ENCODE results near the gene ASZ1. TPM values are rescaled to one million over a fixed set of nuclear protein-coding genes. Genes with fewer than 3 reads are reported as not detected.

ASZ1 gene
- total RNA-seq, 2 experiments from 2014 or later: not detected

DNA sequence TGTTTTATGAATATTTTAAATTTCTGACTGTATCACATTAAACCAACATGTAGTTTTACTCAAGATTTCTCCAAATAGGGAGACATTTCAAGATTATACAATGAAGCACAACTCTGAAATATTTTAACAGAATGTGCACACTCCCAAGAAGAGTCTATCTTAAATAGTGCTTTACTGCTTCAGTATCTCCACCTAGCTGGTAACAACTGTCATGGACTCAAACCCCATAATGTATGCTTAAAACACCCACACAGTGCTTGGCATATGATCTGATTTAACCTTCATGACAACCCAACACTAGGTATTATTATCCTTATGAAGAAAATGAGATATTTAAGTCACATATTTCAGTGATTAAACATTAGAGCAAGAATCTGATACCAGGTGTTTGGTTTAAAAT is 45.9 kb downstream of the ASZ1 start:
- Histone ChIP-seq H3K4me3 (ENCODE audit: low read depth, low read length, poor library complexity, severe bottlenecking) (no peak overlapping the region), H3K4me1 (ENCODE audit: insufficient read depth, low read length, poor library complexity, severe bottlenecking) (no peaks in the 10 kb centered on the region), H3K27ac (ENCODE audit: low read depth, low read length, poor library complexity, severe bottlenecking) (no peak overlapping the region), H3K79me2 (ENCODE audit: insufficient read depth, low read depth, low read length) (no peaks in the 10 kb centered on the region), H3K36me3 (ENCODE audit: insufficient read depth, low read length) (no peaks in the 10 kb centered on the region), H3K9me3 (ENCODE audit: low read length) (no peaks in the 10 kb centered on the region), H3K4me2 (ENCODE audit: low read length) (no peak overlapping the region), H3K9me2 (ENCODE audit: insufficient read depth, low read length) (no peaks in the 10 kb centered on the region), H2AFZ (ENCODE audit: low read length) (no peak overlapping the region), H4K20me1 (ENCODE audit: insufficient read depth, low read length) (no peaks in the 10 kb centered on the region)
- TF ChIP-seq, protein P1, sequence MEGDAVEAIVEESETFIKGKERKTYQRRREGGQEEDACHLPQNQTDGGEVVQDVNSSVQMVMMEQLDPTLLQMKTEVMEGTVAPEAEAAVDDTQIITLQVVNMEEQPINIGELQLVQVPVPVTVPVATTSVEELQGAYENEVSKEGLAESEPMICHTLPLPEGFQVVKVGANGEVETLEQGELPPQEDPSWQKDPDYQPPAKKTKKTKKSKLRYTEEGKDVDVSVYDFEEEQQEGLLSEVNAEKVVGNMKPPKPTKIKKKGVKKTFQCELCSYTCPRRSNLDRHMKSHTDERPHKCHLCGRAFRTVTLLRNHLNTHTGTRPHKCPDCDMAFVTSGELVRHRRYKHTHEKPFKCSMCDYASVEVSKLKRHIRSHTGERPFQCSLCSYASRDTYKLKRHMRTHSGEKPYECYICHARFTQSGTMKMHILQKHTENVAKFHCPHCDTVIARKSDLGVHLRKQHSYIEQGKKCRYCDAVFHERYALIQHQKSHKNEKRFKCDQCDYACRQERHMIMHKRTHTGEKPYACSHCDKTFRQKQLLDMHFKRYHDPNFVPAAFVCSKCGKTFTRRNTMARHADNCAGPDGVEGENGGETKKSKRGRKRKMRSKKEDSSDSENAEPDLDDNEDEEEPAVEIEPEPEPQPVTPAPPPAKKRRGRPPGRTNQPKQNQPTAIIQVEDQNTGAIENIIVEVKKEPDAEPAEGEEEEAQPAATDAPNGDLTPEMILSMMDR (conservative IDR thresholded peaks at IDR 0.05; ENCODE audit: low read length): no peak
- POLR2A ChIA-PET: interaction anchor here (0.6 kb wide), 1 partner anchor 392 kb away, joined by 3 read pairs; no protein-coding TSS in a partner anchor
- CTCF ChIA-PET (ENCODE audit: unreplicated experiment): no interaction called here
- BruUV-seq (replicated peaks): no TSS peak
- DNase-seq (ENCODE audit: low spot score): no peak
- intact Hi-C loops (cut with micrococcal nuclease; ENCODE audit: unreplicated experiment): no loop called here

DNA sequence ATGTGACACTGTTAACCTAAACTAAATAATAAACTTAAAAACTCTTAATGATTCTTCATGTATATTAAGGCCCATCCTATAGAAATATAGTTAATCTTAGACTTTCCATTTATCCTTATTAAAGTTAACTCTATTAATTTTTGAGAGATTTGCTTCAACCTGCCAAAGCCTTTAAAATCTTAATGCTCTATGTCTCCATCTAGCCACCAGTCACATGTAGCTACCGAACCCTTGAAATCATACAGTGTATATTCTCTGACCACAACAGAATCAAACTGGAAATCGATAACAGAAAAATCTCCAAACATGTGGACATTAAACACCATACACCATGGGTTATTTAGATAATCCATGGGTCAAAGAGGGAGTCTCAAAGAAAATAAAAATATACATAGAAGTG is 51.9 kb downstream of the ASZ1 start:
- BruUV-seq (replicated peaks): no TSS peak
- intact Hi-C loops (cut with micrococcal nuclease; ENCODE audit: unreplicated experiment): no loop called here

DNA sequence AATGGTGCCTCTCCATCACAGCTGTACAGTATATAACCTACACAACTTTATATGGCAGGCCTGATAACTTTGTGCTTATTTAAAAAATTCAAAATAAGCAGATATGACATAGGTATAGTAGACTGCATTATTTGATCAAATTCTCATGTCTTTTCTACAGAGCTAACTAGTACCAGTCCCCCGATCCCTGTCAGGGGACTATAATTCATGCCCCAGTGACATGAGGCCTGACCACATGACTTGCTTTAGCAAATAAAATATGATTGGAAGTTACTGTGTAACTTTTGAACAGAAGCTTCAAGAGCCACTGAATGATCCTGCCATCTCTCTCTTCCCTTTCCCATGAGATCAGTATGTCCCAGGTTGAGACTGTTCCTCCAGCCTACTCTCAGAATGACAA is 55.2 kb downstream of the ASZ1 start:
- Histone ChIP-seq H3K4me1 (ENCODE audit: insufficient read depth, low read length, poor library complexity, severe bottlenecking) (no peaks in the 10 kb centered on the region), H3K36me3 (ENCODE audit: insufficient read depth, low read length) (no peaks in the 10 kb centered on the region), H3K79me2 (ENCODE audit: insufficient read depth, low read depth, low read length) (no peaks in the 10 kb centered on the region), H2AFZ (ENCODE audit: low read length) (no peak overlapping the region), H3K9me2 (ENCODE audit: insufficient read depth, low read length) (no peaks in the 10 kb centered on the region), H4K20me1 (ENCODE audit: insufficient read depth, low read length) (no peaks in the 10 kb centered on the region), H3K9me3 (ENCODE audit: low read length) (no peaks in the 10 kb centered on the region), H3K4me2 (ENCODE audit: low read length) (no peak overlapping the region), H3K27ac (ENCODE audit: low read depth, low read length, poor library complexity, severe bottlenecking) (no peak overlapping the region), H3K4me3 (ENCODE audit: low read depth, low read length, poor library complexity, severe bottlenecking) (no peak overlapping the region)
- TF ChIP-seq, protein P1 (conservative IDR thresholded peaks at IDR 0.05; ENCODE audit: low read length): no peak
- no peak for TF ChIP-seq EZH2phosphoT487 (IDR thresholded peaks at IDR 0.05; ENCODE audit: borderline replicate concordance, low read depth, low read length)
- intact Hi-C loops (cut with micrococcal nuclease; ENCODE audit: unreplicated experiment): no loop called here
- ChIA-PET CTCF (ENCODE audit: unreplicated experiment) (no interaction called here), POLR2A (interaction anchor here (0.5 kb wide), 1 partner anchor 456 kb away, joined by 3 read pairs; no protein-coding TSS in a partner anchor)
- DNase-seq (ENCODE audit: low spot score): no peak
- BruUV-seq (replicated peaks): no TSS peak

More for the DNA sequence above, 51.9 kb downstream of the ASZ1 start:
- Histone ChIP-seq H4K20me1 (ENCODE audit: insufficient read depth, low read length) (no peaks in the 10 kb centered on the region), H3K79me2 (ENCODE audit: insufficient read depth, low read depth, low read length) (no peaks in the 10 kb centered on the region), H2AFZ (ENCODE audit: low read length) (no peak overlapping the region), H3K9me3 (ENCODE audit: low read length) (no peaks in the 10 kb centered on the region), H3K27ac (ENCODE audit: low read depth, low read length, poor library complexity, severe bottlenecking) (no peak overlapping the region), H3K4me3 (ENCODE audit: low read depth, low read length, poor library complexity, severe bottlenecking) (no peak overlapping the region), H3K36me3 (ENCODE audit: insufficient read depth, low read length) (no peaks in the 10 kb centered on the region), H3K4me1 (ENCODE audit: insufficient read depth, low read length, poor library complexity, severe bottlenecking) (no peaks in the 10 kb centered on the region), H3K9me2 (ENCODE audit: insufficient read depth, low read length) (no peaks in the 10 kb centered on the region), H3K4me2 (ENCODE audit: low read length) (no peak overlapping the region)
- no peak for TF ChIP-seq EZH2phosphoT487 (IDR thresholded peaks at IDR 0.05; ENCODE audit: borderline replicate concordance, low read depth, low read length)
- TF ChIP-seq, protein P1 (conservative IDR thresholded peaks at IDR 0.05; ENCODE audit: low read length): no peak
- no peak for DNase-seq (ENCODE audit: low spot score)
- POLR2A ChIA-PET: interaction anchor here (0.6 kb wide), 1 partner anchor 49 kb away, joined by 3 read pairs; no protein-coding TSS in a partner anchor
- CTCF ChIA-PET (ENCODE audit: unreplicated experiment): no interaction called here

Measured in OCI-LY7 (cell line).